ENCODE measurements around the gene COMT.

DNA sequence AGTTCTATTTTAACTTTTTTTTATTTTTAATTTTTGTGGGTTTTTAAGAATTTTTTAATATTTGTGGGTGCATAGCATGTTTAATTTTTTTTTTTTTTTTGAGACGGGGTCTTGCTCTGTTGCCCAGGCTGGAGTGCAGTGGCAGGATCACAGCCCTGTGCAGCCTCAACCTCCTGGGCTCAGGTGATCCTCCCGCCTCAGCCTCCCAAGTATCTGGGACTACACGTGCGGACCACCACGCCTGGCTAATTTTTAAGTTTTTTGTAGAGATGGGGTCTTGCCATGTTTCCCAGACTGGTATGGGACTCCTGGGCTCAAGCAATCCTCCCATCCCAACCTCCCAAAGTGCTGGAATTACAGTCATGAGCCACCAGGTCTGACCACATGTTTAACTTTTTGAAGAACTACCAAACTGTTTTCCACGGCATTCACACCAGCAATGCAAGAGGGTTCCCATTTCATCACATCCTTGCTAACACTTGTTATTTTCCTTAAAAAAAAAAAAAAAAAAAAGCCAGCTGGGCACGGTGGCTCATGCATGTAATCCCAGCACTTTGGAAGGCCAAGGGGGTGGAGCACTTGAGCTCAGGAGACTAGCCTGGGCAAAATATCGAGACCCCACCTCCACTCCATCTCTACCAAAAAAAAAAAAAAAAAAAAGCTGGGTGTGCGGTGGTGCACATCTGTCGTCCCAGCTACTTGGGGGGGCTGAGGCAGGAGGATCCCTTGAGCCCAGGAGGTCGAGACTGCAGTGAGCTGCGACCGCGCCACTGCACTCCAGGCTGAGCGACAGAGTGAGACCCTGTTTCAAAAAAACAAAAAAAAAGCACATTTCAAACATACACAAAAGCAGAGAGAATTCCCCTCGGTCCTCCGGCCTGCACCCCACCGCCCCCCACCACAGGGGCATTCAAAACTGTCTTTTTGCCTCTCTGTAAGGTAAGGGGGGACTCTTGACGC is 16.8 kb downstream of the COMT start:
- TF ChIP-seq, protein P1, sequence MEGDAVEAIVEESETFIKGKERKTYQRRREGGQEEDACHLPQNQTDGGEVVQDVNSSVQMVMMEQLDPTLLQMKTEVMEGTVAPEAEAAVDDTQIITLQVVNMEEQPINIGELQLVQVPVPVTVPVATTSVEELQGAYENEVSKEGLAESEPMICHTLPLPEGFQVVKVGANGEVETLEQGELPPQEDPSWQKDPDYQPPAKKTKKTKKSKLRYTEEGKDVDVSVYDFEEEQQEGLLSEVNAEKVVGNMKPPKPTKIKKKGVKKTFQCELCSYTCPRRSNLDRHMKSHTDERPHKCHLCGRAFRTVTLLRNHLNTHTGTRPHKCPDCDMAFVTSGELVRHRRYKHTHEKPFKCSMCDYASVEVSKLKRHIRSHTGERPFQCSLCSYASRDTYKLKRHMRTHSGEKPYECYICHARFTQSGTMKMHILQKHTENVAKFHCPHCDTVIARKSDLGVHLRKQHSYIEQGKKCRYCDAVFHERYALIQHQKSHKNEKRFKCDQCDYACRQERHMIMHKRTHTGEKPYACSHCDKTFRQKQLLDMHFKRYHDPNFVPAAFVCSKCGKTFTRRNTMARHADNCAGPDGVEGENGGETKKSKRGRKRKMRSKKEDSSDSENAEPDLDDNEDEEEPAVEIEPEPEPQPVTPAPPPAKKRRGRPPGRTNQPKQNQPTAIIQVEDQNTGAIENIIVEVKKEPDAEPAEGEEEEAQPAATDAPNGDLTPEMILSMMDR (IDR thresholded peaks at IDR 0.05) = no peak
- TF ChIP-seq POLR2AphosphoS5 (IDR thresholded peaks at IDR 0.05) = no peak
